HEK293 (cell line): ENCODE measurements around the gene NUF2.
A peak's percentile ranks its signal among the peaks of the same experiment; 100 is the strongest.

Source experiments
- GFI1B ChIP-seq: fragments of 450-650 bp; formaldehyde crosslinking; IDR thresholded peaks from 2 replicates; pipeline ENCODE4 v1.5.1; 2016; ENCODE audit warnings: missing biosample characterization, missing genetic modification characterization
- HOXA7 ChIP-seq: sonication (generic); formaldehyde crosslinking; IDR thresholded peaks from 2 replicates; pipeline ENCODE4 v1.8.1; 2022; ENCODE audit warnings: missing genetic modification reagents, borderline replicate concordance
- MEIS1 ChIP-seq: sonication (generic); formaldehyde crosslinking; IDR thresholded peaks from 2 replicates; pipeline ENCODE4 v1.8.1; 2022; ENCODE audit warnings: missing genetic modification reagents, mild to moderate bottlenecking, borderline replicate concordance
- MYNN ChIP-seq: fragments of 450-650 bp; formaldehyde crosslinking; IDR thresholded peaks from 2 replicates; pipeline ENCODE4 v1.5.1; 2016; ENCODE audit warnings: missing biosample characterization, missing genetic modification characterization, borderline replicate concordance
- SALL2 ChIP-seq: fragments of 450-650 bp; formaldehyde crosslinking; IDR thresholded peaks from 2 replicates; pipeline ENCODE4 v1.5.0; 2017; ENCODE audit warnings: missing biosample characterization, mild to moderate bottlenecking, missing genetic modification characterization, borderline replicate concordance
- SCRT1 ChIP-seq: fragments of 450-650 bp; formaldehyde crosslinking; IDR thresholded peaks from 2 replicates; pipeline ENCODE4 v1.5.1; 2016; ENCODE audit warnings: missing biosample characterization, missing genetic modification characterization, borderline replicate concordance
- SP3 ChIP-seq: fragments of 450-650 bp; formaldehyde crosslinking; IDR thresholded peaks from 2 replicates; pipeline ENCODE4 v1.5.1; 2016; ENCODE audit warnings: missing biosample characterization, missing genetic modification characterization
- ZBTB26 ChIP-seq: fragments of 450-650 bp; formaldehyde crosslinking; optimal IDR thresholded peaks from 2 replicates; pipeline ENCODE3; 2016; ENCODE audit warnings: missing biosample characterization, mild to moderate bottlenecking, missing genetic modification characterization
- ZBTB6 ChIP-seq: fragments of 450-650 bp; formaldehyde crosslinking; IDR thresholded peaks from 2 replicates; pipeline ENCODE4 v1.5.1; 2017; ENCODE audit warnings: missing biosample characterization, missing genetic modification characterization
- ZFHX2 ChIP-seq: fragments of 450-650 bp; formaldehyde crosslinking; conservative IDR thresholded peaks from 2 replicates; pipeline ENCODE4 v1.5.1; 2016; ENCODE audit warnings: missing biosample characterization, missing genetic modification characterization
- ZNF114 ChIP-seq: fragments of 450-650 bp; formaldehyde crosslinking; IDR thresholded peaks from 2 replicates; pipeline ENCODE4 v1.5.0; 2017; ENCODE audit warnings: missing biosample characterization, missing genetic modification characterization
- ZNF148 ChIP-seq: fragments of 450-650 bp; formaldehyde crosslinking; IDR thresholded peaks from 2 replicates; pipeline ENCODE4 v1.5.0; 2017; ENCODE audit warnings: missing biosample characterization, missing genetic modification characterization, borderline replicate concordance
- ZNF16 ChIP-seq: fragments of 450-650 bp; formaldehyde crosslinking; IDR thresholded peaks from 2 replicates; pipeline ENCODE4 v1.5.1; 2016; ENCODE audit warnings: low read depth, missing biosample characterization, missing genetic modification characterization
- ZNF184 ChIP-seq: fragments of 450-650 bp; IDR thresholded peaks from 2 replicates; pipeline ENCODE4 v1.5.1; 2018; ENCODE audit warnings: missing biosample characterization, mild to moderate bottlenecking, missing genetic modification characterization
- ZNF19 ChIP-seq: fragments of 450-650 bp; formaldehyde crosslinking; IDR thresholded peaks from 2 replicates; pipeline ENCODE4; 2016; ENCODE audit warnings: missing biosample characterization, missing genetic modification characterization, low read depth
- ZNF211 ChIP-seq: fragments of 450-650 bp; formaldehyde crosslinking; IDR thresholded peaks from 2 replicates; pipeline ENCODE4 v1.5.1; 2016; ENCODE audit warnings: low read depth, missing biosample characterization, missing genetic modification characterization
- ZNF214 ChIP-seq: fragments of 450-650 bp; formaldehyde crosslinking; IDR thresholded peaks from 2 replicates; pipeline ENCODE4 v1.5.1; 2017; ENCODE audit warnings: missing biosample characterization, mild to moderate bottlenecking, missing genetic modification characterization, borderline replicate concordance
- ZNF223 ChIP-seq: fragments of 450-650 bp; formaldehyde crosslinking; IDR thresholded peaks from 2 replicates; pipeline ENCODE4 v1.5.1; 2016; ENCODE audit warnings: missing biosample characterization, missing genetic modification characterization
- ZNF335 ChIP-seq: fragments of 450-650 bp; formaldehyde crosslinking; conservative IDR thresholded peaks from 2 replicates; pipeline ENCODE4 v1.5.1; 2016; ENCODE audit warnings: missing biosample characterization, missing genetic modification characterization
- ZNF404 ChIP-seq: fragments of 450-650 bp; formaldehyde crosslinking; IDR thresholded peaks from 2 replicates; pipeline ENCODE4 v1.5.1; 2017; ENCODE audit warnings: missing biosample characterization, missing genetic modification characterization
- ZNF510 ChIP-seq: fragments of 450-650 bp; formaldehyde crosslinking; IDR thresholded peaks from 2 replicates; pipeline ENCODE4 v1.5.1; 2018; ENCODE audit warnings: mild to moderate bottlenecking, missing genetic modification characterization, missing biosample characterization; ENCODE audit not compliant: insufficient replicate concordance
- ZNF558 ChIP-seq: fragments of 450-650 bp; formaldehyde crosslinking; IDR thresholded peaks from 2 replicates; pipeline ENCODE4 v1.5.1; 2016; ENCODE audit warnings: missing biosample characterization, missing genetic modification characterization
- ZNF561 ChIP-seq: fragments of 450-650 bp; IDR thresholded peaks from 2 replicates; pipeline ENCODE4 v1.5.1; 2018; ENCODE audit warnings: missing biosample characterization, missing genetic modification characterization, borderline replicate concordance
- ZNF623 ChIP-seq: fragments of 450-650 bp; formaldehyde crosslinking; IDR thresholded peaks from 2 replicates; pipeline ENCODE4 v1.5.1; 2016; ENCODE audit warnings: missing biosample characterization, missing genetic modification characterization
- ZNF629 ChIP-seq: fragments of 450-650 bp; formaldehyde crosslinking; IDR thresholded peaks from 2 replicates; pipeline ENCODE4 v1.5.1; 2017; ENCODE audit warnings: missing biosample characterization, missing genetic modification characterization
- ZNF692 ChIP-seq: fragments of 450-650 bp; formaldehyde crosslinking; IDR thresholded peaks from 2 replicates; pipeline ENCODE4 v1.5.1; 2016; ENCODE audit warnings: missing biosample characterization, missing genetic modification characterization
- ZNF701 ChIP-seq: fragments of 450-650 bp; formaldehyde crosslinking; IDR thresholded peaks from 2 replicates; pipeline ENCODE4 v1.5.1; 2016; ENCODE audit warnings: missing biosample characterization, missing genetic modification characterization
- ZNF830 ChIP-seq: fragments of 450-650 bp; IDR thresholded peaks from 2 replicates; pipeline ENCODE4 v1.5.0; 2018; ENCODE audit warnings: missing biosample characterization, missing genetic modification characterization, low read depth, mild to moderate bottlenecking, moderate library complexity
- ZSCAN16 ChIP-seq: fragments of 450-650 bp; formaldehyde crosslinking; IDR thresholded peaks from 2 replicates; pipeline ENCODE4 v1.5.1; 2016; ENCODE audit warnings: missing biosample characterization, missing genetic modification characterization
- ZSCAN23 ChIP-seq: fragments of 450-650 bp; formaldehyde crosslinking; IDR thresholded peaks from 2 replicates; pipeline ENCODE4 v1.5.1; 2016; ENCODE audit warnings: missing biosample characterization, missing genetic modification characterization
- TF ChIP-seq, protein P1 (sequence below): fragments of 450-650 bp; formaldehyde crosslinking; IDR thresholded peaks from 2 replicates; pipeline ENCODE4 v1.5.1; 2016; ENCODE audit warnings: missing biosample characterization, missing genetic modification characterization
- TF ChIP-seq, protein P2 (sequence below): fragments of 450-650 bp; formaldehyde crosslinking; IDR thresholded peaks from 2 replicates; pipeline ENCODE4 v1.5.1; 2016; ENCODE audit warnings: missing biosample characterization, missing genetic modification characterization

Gene NUF2

DNA sequence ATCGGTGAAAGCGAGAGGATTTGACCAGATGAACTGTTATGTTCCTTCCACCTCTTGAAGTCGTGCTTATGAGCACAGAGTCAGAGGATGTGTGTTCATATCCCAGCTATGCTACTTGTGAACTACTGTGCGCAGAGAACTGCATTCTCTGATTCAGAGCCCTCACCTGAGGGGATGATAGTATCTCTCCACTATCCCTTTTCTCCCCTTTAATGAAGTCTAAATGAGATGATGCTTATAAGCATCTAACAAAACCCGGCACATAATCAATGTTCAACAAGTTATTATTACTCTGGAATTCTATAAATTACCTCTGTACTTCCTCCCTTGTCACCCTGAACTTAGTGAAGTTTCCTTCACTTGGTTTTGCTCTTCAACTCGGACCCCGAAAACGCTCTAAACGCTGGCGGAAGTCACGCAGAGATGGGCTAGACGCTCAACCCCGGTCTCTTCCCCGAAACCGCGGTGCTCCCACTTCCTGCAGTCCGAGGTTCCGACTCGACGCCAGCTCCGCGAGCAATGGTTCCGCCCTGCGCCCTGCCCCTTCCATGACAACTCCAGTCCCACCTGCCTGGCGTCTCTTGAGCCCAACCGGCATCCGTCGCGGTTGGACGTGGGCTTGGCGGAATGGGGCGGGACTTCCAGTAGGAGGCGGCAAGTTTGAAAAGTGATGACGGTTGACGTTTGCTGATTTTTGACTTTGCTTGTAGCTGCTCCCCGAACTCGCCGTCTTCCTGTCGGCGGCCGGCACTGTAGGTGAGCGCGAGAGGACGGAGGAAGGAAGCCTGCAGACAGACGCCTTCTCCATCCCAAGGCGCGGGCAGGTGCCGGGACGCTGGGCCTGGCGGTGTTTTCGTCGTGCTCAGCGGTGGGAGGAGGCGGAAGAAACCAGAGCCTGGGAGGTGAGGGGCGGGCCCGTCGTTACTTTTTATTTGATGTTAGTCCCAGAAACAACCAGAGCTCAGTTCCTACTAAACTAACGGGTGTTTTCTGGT is at the start of gene NUF2 (continued):
- TF ChIP-seq ZBTB6 (tag by site-specific recombination) (peak; percentile 80), ZNF19 (tag by site-specific recombination) (no peak), ZSCAN23 (tag by site-specific recombination) (peak; percentile 98), SP3 (tag by site-specific recombination) (peak; percentile 99), ZNF114 (tag by site-specific recombination) (no peak), HOXA7 (no peak), ZNF510 (no peak), ZSCAN16 (tag by site-specific recombination) (peak; percentile 41; the same call in 1 of the 2 replicates), ZNF701 (tag by site-specific recombination) (peak; percentile 90), ZNF830 (tag by site-specific recombination) (no peak), ZNF623 (tag by site-specific recombination) (peak; percentile 62), MEIS1 (CRISPR knock-in tag) (no peak), ZNF211 (tag by site-specific recombination) (0 out of 2 replicates have a peak, but pooled peaks have one; percentile 29), ZNF692 (tag by site-specific recombination) (peak; percentile 97), SCRT1 (tag by site-specific recombination) (peak; percentile 76; the same call in 1 of the 2 replicates), ZNF561 (tag by site-specific recombination) (peak; percentile 99), ZNF223 (tag by site-specific recombination) (no peak), ZNF558 (peak; percentile 92; the same call in 1 of the 2 replicates), ZNF214 (no peak), ZNF629 (tag by site-specific recombination) (peak; percentile 96), GFI1B (tag by site-specific recombination) (peak; percentile 60; the same call in 1 of the 2 replicates), MYNN (tag by site-specific recombination) (peak; percentile 77; the same call in 1 of the 2 replicates), ZBTB26 (tag by site-specific recombination) (peak; percentile 57), ZNF335 (tag by site-specific recombination) (peak; percentile 95), ZNF404 (tag by site-specific recombination) (no peak), SALL2 (peak; percentile 96), ZNF16 (peak; percentile 59; the same call in 1 of the 2 replicates), ZFHX2 (peak; percentile 97), ZNF184 (tag by site-specific recombination) (peak; percentile 89; the same call in 1 of the 2 replicates), ZNF148 (peak; percentile 96)
- TF ChIP-seq, protein P1, sequence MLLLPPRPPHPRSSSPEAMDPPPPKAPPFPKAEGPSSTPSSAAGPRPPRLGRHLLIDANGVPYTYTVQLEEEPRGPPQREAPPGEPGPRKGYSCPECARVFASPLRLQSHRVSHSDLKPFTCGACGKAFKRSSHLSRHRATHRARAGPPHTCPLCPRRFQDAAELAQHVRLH: peak; percentile 100
- TF ChIP-seq, protein P2, sequence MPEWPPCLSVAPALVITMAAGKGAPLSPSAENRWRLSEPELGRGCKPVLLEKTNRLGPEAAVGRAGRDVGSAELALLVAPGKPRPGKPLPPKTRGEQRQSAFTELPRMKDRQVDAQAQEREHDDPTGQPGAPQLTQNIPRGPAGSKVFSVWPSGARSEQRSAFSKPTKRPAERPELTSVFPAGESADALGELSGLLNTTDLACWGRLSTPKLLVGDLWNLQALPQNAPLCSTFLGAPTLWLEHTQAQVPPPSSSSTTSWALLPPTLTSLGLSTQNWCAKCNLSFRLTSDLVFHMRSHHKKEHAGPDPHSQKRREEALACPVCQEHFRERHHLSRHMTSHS (tag by site-specific recombination): peak; percentile 81
